ENCODE measurements around the gene KRTAP12-2.

DNA sequence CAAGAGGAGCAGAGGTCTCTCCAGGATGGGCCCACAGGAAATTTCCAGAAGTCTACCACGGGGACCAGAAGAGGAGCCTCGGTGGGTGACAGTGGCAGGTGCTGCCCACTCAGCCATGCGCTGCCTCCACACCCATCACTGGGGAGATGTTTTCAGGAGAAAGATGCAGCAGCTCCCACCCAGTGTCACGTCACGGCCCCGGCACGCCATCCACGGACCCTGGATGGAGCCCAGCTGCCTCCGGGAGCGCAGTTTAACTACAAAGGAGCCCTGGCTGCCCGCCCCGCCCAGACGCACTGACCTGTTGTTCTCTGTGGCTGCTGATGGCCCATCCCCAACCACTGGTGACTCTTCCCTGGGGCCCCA lies 37.9 kb upstream of the KRTAP12-2 start:
- TF ChIP-seq, protein P1, sequence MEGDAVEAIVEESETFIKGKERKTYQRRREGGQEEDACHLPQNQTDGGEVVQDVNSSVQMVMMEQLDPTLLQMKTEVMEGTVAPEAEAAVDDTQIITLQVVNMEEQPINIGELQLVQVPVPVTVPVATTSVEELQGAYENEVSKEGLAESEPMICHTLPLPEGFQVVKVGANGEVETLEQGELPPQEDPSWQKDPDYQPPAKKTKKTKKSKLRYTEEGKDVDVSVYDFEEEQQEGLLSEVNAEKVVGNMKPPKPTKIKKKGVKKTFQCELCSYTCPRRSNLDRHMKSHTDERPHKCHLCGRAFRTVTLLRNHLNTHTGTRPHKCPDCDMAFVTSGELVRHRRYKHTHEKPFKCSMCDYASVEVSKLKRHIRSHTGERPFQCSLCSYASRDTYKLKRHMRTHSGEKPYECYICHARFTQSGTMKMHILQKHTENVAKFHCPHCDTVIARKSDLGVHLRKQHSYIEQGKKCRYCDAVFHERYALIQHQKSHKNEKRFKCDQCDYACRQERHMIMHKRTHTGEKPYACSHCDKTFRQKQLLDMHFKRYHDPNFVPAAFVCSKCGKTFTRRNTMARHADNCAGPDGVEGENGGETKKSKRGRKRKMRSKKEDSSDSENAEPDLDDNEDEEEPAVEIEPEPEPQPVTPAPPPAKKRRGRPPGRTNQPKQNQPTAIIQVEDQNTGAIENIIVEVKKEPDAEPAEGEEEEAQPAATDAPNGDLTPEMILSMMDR (conservative IDR thresholded peaks at IDR 0.05; ENCODE audit: low read length): no peak
- TF ChIP-seq EZH2phosphoT487 (IDR thresholded peaks at IDR 0.05; ENCODE audit: borderline replicate concordance): no peak

Measured in Loucy (cell line).